HCT116 (cell line): ENCODE measurements around the gene AGAP1. TPM values are rescaled to one million over a fixed set of nuclear protein-coding genes. Genes with fewer than 3 reads are reported as not detected.

Source experiments
- ATAC-seq: fragments of 200-7000 bp; cut with Tn5 transposase; 2 replicates; pipeline ENCODE4 v1.9.1; 2020; ENCODE audit warnings: mild to moderate bottlenecking, moderate library complexity
- BruUV-seq: library from RNA; stranded (reverse); fragments of 400-500 nt; replicated peaks from 2 replicates; lab custom pipeline; 2021; lab: Mats Ljungman, UMichigan
- CTCF ChIA-PET: fragments of 300-600 bp; sonication (Branson Sonifier 250); formaldehyde crosslinking; loops from one replicate; lab custom pipeline; 2021; ENCODE audit warnings: antibody characterized with exemption; lab: Charles Lee
- POLR2A ChIA-PET: fragments of 300-600, 350-600 bp; sonication (Branson Sonifier 250); formaldehyde crosslinking; loops from one replicate; lab custom pipeline; 2021; ENCODE audit warnings: antibody characterized with exemption; lab: Charles Lee
- RAD21 ChIA-PET, 2 experiments: fragments of 300-600 bp; sonication (Branson Sonifier 250); formaldehyde crosslinking; loops; one replicate each; lab custom pipeline; 2023; ENCODE audit warnings: low total read pairs in 2 of 2; ENCODE audit not compliant: uncharacterized antibody in 2 of 2, unreplicated experiment in 2 of 2, low non-redundant PET in 1 of 2; lab: Charles Lee
- DNase-seq: peaks from one replicate; pipeline ENCODE4 v3.0.0-alpha.2; 2010; ENCODE audit warnings: low read depth, low spot score
- H2AFZ ChIP-seq: fragments of 200-600 bp; shearing (Covaris generic), sonication (generic); 2 replicates; pipeline ENCODE4 v1.6.1; 2017; ENCODE audit warnings: low read depth, mixed run types, mixed read lengths, antibody characterized with exemption, low read length; ENCODE audit not compliant: poor library complexity, severe bottlenecking
- H3K27ac ChIP-seq: 2 replicates; pipeline ENCODE4 v1.5.1; 2012; ENCODE audit warnings: low read depth, low read length
- H3K27me3 ChIP-seq: fragments of 200-600 bp; sonication (generic); 2 replicates; pipeline ENCODE4 v1.6.1; 2016; ENCODE audit warnings: mixed run types, low read length, mixed read lengths; ENCODE audit not compliant: insufficient read depth
- H3K36me3 ChIP-seq, 2 experiments: fragments of 200-500 bp in 1 of 2; fragments of 200-600 bp in 1 of 2; sonication (Bioruptor generic) in 1 of 2; sonication (generic) in 1 of 2; 2 replicates each; pipeline versions ENCODE4 v1.5.1 to v1.6.1; 2014 to 2016; ENCODE audit warnings: low read length in 2 of 2, inconsistent platforms in 1 of 2, mixed read lengths in 1 of 2, mixed run types in 1 of 2; ENCODE audit not compliant: insufficient read depth in 2 of 2, control insufficient read depth in 1 of 2
- H3K4me1 ChIP-seq, 2 experiments: fragments of 200-600 bp in 1 of 2; sonication (generic) in 1 of 2; 2 replicates each; pipeline versions ENCODE4 v1.5.1 to v1.6.1; 2012 to 2017; ENCODE audit warnings: low read length in 2 of 2, inconsistent platforms in 1 of 2, mild to moderate bottlenecking in 1 of 2, mixed read lengths in 1 of 2, mixed run types in 1 of 2, moderate library complexity in 1 of 2; ENCODE audit not compliant: insufficient read depth in 2 of 2, control insufficient read depth in 1 of 2
- H3K4me2 ChIP-seq: fragments of 200-600 bp; sonication (generic); 2 replicates; pipeline ENCODE4 v1.6.1; 2017; ENCODE audit warnings: mixed run types, low read length, mixed read lengths
- H3K4me3 ChIP-seq, 2 experiments: fragments of 200-600 bp in 1 of 2; sonication (generic) in 1 of 2; replicated peaks in 1 of 2; 2 replicates each; pipeline ENCODE4 v1.5.1; 2011 to 2016; ENCODE audit warnings: low read length in 2 of 2, control low read depth in 1 of 2, low read depth in 1 of 2, mild to moderate bottlenecking in 1 of 2, mixed read lengths in 1 of 2, mixed run types in 1 of 2
- H3K79me2 ChIP-seq: fragments of 200-600 bp; sonication (generic); 2 replicates; pipeline ENCODE4 v1.6.1; 2017; ENCODE audit warnings: mild to moderate bottlenecking, mixed run types, low read length, moderate library complexity, mixed read lengths; ENCODE audit not compliant: insufficient read depth
- H3K9ac ChIP-seq: fragments of 200-600 bp; sonication (generic); 2 replicates; pipeline ENCODE4 v1.6.1; 2016; ENCODE audit warnings: low read length, mixed read lengths
- H3K9me2 ChIP-seq: fragments of 200-600 bp; sonication (generic), shearing (Covaris generic); 2 replicates; pipeline ENCODE4 v1.6.1; 2017; ENCODE audit warnings: mixed run types, mild to moderate bottlenecking, moderate library complexity; ENCODE audit not compliant: insufficient read depth
- H3K9me3 ChIP-seq, 2 experiments: fragments of 200-500 bp in 1 of 2; fragments of 200-600 bp in 1 of 2; sonication (Bioruptor generic) in 1 of 2; sonication (generic) in 1 of 2; 2 replicates each; pipeline ENCODE4 v1.6.1; 2014 to 2017; ENCODE audit warnings: low read length in 2 of 2, mixed read lengths in 2 of 2, inconsistent platforms in 1 of 2, low read depth in 1 of 2, mild to moderate bottlenecking in 1 of 2, mixed run types in 1 of 2, moderate library complexity in 1 of 2; ENCODE audit not compliant: control insufficient read depth in 1 of 2, insufficient read depth in 1 of 2
- H4K20me1 ChIP-seq: fragments of 200-600 bp; sonication (generic), shearing (Covaris generic); 2 replicates; pipeline ENCODE4 v1.6.1; 2017; ENCODE audit warnings: mixed run types, mild to moderate bottlenecking, moderate library complexity; ENCODE audit not compliant: insufficient read depth
- CBX3 ChIP-seq: IDR thresholded peaks from 2 replicates; pipeline ENCODE4 v1.6.1; 2012; ENCODE audit warnings: low read depth
- ELF1 ChIP-seq: IDR thresholded peaks from 2 replicates; pipeline ENCODE4 v1.6.1; 2012; ENCODE audit warnings: low read depth, borderline replicate concordance
- EZH2 ChIP-seq: fragments of 200-600 bp; sonication (generic); IDR thresholded peaks from 2 replicates; pipeline ENCODE4 v1.6.1; 2017; ENCODE audit warnings: antibody characterized with exemption, mixed run types
- EZH2phosphoT487 ChIP-seq: fragments of 200-600 bp; IDR thresholded peaks from 2 replicates; pipeline ENCODE4 v1.6.1; 2018; ENCODE audit warnings: antibody characterized with exemption, borderline replicate concordance
- FOSL1 ChIP-seq: IDR thresholded peaks from 2 replicates; pipeline ENCODE4 v1.6.1; 2012; ENCODE audit warnings: low read depth
- JUND ChIP-seq: IDR thresholded peaks from 2 replicates; pipeline ENCODE4 v1.6.1; 2012
- SP1 ChIP-seq: IDR thresholded peaks from 2 replicates; pipeline ENCODE4 v1.6.1; 2012; ENCODE audit warnings: low read depth
- SRF ChIP-seq: IDR thresholded peaks from 2 replicates; pipeline ENCODE4 v1.6.1; 2012; ENCODE audit warnings: low read depth
- TCF7L2 ChIP-seq: IDR thresholded peaks from 2 replicates; pipeline ENCODE4 v1.7.0; 2011; ENCODE audit warnings: borderline replicate concordance, inconsistent platforms; ENCODE audit not compliant: insufficient read depth, insufficient read length; ENCODE audit errors: extremely low read depth
- YY1 ChIP-seq: IDR thresholded peaks from 2 replicates; pipeline ENCODE4 v1.6.1; 2011; ENCODE audit warnings: low read length, low read depth, moderate library complexity, mild to moderate bottlenecking; ENCODE audit not compliant: insufficient replicate concordance; ENCODE audit errors: extremely low read depth
- ZFX ChIP-seq: fragments of 450-650 bp; IDR thresholded peaks from 2 replicates; pipeline ENCODE4 v1.6.1; 2017
- intact Hi-C: fragments of 100-400 bp; cut with micrococcal nuclease; formaldehyde crosslinking; loops from 2 replicates; pipeline ENCODE4 v1.10.0; 2022
- total RNA-seq: library from RNA; stranded (reverse); gene quantifications from one replicate; pipeline ENCODE4 v1.2.1, GENCODE V29; 2021; ENCODE audit not compliant: unreplicated experiment
- TF ChIP-seq, protein P1 (sequence below): IDR thresholded peaks from 2 replicates; pipeline ENCODE4 v1.6.1; 2011; ENCODE audit warnings: mild to moderate bottlenecking, low read length, moderate library complexity; ENCODE audit not compliant: insufficient replicate concordance; ENCODE audit errors: extremely low read depth
- TF ChIP-seq, protein P2 (sequence below), 3 experiments: fragments of 200-600 bp in 1 of 3; sonication (generic) in 1 of 3; IDR thresholded peaks in 2 of 3; conservative IDR thresholded peaks in 1 of 3; 2 replicates each; pipeline ENCODE4 v1.5.1; 2012 to 2017; ENCODE audit warnings: low read depth in 2 of 3, low read length in 2 of 3, antibody characterized with exemption in 1 of 3, borderline replicate concordance in 1 of 3, control low read depth in 1 of 3, mild to moderate bottlenecking in 1 of 3, mixed read lengths in 1 of 3, mixed run types in 1 of 3, moderate library complexity in 1 of 3; ENCODE audit not compliant: insufficient read depth in 1 of 3
- TF ChIP-seq, protein P3 (sequence below): IDR thresholded peaks from 2 replicates; pipeline ENCODE4 v1.6.1; 2012

The AGAP1 gene
- total RNA-seq, 1 experiment from 2014 or later = 43.8 TPM

GRCh38 chr2:235702186-235702585 is 208.3 kb downstream of the AGAP1 start:
- Histone ChIP-seq H3K27ac (peak overlapping the region; percentile 82), H3K4me1 (peaks cover 33 to 63% of the 10 kb centered on the region in 2 experiments), H2AFZ (no peak overlapping the region), H3K9ac (peak overlapping the region; percentile 61), H3K4me2 (peak overlapping the region; percentile 60), H3K27me3 (no peaks in the 10 kb centered on the region), H3K79me2 (peaks cover 87% of the 10 kb centered on the region), H3K4me3 (no peak overlapping the region), H3K9me3 (no peaks in the 10 kb centered on the region), H3K36me3 (no peaks in the 10 kb centered on the region), H4K20me1 (0 out of 2 replicates have a peak, but pooled peaks cover 2% of the 10 kb centered on the region), H3K9me2 (no peaks in the 10 kb centered on the region)
- RAD21 ChIA-PET = no interaction called here
- POLR2A ChIA-PET = no interaction called here
- BruUV-seq = no TSS peak
- intact Hi-C loops = no loop called here
- TF ChIP-seq EZH2 (no peak), CBX3 (no peak), TCF7L2 (no peak), ZFX (no peak), FOSL1 (no peak), EZH2phosphoT487 (no peak), JUND (no peak), YY1 (no peak), ELF1 (no peak), SRF (no peak), SP1 (no peak)
- TF ChIP-seq, protein P1, sequence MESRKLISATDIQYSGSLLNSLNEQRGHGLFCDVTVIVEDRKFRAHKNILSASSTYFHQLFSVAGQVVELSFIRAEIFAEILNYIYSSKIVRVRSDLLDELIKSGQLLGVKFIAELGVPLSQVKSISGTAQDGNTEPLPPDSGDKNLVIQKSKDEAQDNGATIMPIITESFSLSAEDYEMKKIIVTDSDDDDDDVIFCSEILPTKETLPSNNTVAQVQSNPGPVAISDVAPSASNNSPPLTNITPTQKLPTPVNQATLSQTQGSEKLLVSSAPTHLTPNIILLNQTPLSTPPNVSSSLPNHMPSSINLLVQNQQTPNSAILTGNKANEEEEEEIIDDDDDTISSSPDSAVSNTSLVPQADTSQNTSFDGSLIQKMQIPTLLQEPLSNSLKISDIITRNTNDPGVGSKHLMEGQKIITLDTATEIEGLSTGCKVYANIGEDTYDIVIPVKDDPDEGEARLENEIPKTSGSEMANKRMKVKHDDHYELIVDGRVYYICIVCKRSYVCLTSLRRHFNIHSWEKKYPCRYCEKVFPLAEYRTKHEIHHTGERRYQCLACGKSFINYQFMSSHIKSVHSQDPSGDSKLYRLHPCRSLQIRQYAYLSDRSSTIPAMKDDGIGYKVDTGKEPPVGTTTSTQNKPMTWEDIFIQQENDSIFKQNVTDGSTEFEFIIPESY = no peak
- TF ChIP-seq, protein P2, sequence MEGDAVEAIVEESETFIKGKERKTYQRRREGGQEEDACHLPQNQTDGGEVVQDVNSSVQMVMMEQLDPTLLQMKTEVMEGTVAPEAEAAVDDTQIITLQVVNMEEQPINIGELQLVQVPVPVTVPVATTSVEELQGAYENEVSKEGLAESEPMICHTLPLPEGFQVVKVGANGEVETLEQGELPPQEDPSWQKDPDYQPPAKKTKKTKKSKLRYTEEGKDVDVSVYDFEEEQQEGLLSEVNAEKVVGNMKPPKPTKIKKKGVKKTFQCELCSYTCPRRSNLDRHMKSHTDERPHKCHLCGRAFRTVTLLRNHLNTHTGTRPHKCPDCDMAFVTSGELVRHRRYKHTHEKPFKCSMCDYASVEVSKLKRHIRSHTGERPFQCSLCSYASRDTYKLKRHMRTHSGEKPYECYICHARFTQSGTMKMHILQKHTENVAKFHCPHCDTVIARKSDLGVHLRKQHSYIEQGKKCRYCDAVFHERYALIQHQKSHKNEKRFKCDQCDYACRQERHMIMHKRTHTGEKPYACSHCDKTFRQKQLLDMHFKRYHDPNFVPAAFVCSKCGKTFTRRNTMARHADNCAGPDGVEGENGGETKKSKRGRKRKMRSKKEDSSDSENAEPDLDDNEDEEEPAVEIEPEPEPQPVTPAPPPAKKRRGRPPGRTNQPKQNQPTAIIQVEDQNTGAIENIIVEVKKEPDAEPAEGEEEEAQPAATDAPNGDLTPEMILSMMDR (IDR thresholded peaks at IDR 0.05 in 2 of 3, conservative IDR thresholded peaks at IDR 0.05 in 1 of 3; ENCODE audit: borderline replicate concordance in 1 of 3, insufficient read depth in 1 of 3, low read depth in 2 of 3, low read length in 2 of 3) = no peak
- TF ChIP-seq, protein P3, sequence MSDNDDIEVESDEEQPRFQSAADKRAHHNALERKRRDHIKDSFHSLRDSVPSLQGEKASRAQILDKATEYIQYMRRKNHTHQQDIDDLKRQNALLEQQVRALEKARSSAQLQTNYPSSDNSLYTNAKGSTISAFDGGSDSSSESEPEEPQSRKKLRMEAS = no peak
- no peak for DNase-seq
- no peak for ATAC-seq
- CTCF ChIA-PET = no interaction called here
